ENCODE data around the gene TCF3.

DNA sequence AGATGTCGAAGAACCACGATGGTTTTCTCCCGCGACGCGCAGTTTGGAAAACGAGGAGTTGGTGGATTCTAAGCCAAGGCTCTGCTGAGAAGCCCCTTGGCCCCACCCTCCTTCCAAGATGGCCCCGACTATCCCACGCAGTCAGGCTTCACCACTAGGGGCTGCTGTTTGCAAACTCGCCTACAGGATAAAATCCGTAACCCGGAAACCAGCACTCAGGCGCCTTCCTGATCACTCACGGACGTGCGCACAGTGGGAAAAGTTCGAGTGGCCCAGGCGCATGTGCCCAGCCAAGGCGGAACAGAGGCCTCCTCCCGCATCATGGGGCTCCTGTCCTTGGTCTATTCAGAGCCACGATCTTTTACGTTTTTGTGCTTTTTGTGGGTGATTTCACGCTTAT lies 28.0 kb downstream of the TCF3 start:
- TF ChIP-seq CTCF (conservative IDR thresholded peaks at IDR 0.05; ENCODE audit: low read length) (peak; percentile 85), EZH2phosphoT487 (IDR thresholded peaks at IDR 0.05; ENCODE audit: borderline replicate concordance, low read depth, low read length) (no peak)
